NCI-H2227 (cell line): ENCODE data around the gene SETD7.
"Not testable (repeated sequence)": the region's sequence is repeated elsewhere in the genome, so short reads cannot be mapped to it uniquely, and the experiment has no call there.

ENCODE experiments used
- DNase-seq: peaks from one replicate; lab custom pipeline; 2025; ENCODE audit not compliant: unreplicated experiment; lab: John Stamatoyannopoulos, UW

Gene SETD7

DNA sequence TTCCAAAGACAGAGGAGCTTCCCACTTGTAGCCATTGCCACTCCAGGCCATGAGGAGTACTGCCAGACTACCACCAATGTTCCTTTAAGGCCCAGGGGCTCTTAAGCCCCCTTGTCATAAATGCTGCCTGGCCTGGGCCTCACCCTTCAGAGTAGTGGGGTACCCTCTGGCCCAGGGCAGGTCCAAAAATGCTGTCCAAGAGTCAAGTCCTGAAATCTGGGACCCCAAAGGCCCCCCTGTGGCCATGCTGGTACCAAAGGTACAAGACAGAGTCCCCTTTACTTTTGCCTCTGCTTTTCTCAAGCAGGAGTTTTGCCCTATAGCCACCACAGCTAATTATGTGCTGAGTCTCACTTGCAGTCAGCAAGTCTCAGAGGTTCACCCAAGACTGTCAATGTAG is 85.7 kb downstream of the SETD7 start:
- no peak for DNase-seq

DNA sequence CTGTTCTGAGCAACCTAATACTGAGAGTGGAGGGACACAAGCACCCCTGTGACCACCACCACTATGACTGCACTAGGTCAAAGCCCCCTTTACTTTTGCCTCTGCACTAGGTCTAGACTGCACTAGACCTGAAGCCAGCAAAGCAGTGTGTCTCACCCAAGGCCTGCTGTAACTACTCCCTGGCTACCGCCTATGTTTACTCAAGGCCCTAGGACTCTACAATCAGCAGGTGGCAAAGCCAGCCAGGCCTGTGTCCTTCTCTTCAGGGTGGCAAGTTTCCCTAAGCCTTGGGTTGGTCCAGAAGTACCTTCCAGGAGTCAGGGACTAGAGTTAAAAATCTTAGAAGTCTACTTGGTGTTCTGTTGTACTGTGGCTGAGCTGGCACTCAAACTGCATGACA is 86.2 kb downstream of the SETD7 start:
- DNase-seq, result no peak

DNA sequence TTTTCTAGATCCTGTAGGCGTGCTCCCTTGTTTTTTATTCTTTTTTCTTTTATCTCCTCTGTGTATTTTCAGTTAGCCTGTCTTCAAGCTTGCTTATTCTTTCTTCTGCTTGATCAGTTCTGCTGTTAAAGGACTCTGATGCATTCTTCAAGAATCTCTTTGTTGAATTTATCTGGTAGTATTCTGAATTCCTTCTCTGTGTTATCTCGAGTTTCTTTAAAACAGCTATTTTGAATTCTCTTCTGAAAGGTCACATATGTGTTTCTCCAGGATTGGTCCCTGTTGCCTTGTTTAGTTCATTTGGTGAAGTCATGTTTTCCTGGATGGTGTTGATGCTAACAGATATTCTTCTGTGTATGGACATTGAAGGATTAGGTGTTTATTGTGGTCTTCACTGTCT is 86.8 kb downstream of the SETD7 start:
- DNase-seq, result no peak

DNA sequence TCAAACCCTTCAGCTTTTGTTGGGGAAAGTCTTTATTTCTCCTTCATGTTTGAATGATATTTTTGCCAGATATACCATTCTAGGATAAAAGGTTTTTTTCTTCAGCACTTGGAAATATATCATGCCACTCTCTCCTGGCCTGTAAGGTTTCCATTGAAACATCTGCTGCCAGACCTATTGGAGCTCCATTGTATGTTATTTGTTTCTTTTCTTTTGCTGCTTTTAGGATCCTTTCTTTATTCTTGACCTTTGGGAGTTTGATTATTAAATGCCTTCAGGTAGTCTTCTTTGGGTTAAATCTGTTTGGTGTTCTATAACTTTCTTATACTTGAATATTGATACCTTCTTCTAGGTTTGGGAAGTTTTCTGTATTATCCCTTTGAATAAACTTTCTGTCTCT is 87.3 kb downstream of the SETD7 start:
- not testable (repeated sequence) for DNase-seq

DNA sequence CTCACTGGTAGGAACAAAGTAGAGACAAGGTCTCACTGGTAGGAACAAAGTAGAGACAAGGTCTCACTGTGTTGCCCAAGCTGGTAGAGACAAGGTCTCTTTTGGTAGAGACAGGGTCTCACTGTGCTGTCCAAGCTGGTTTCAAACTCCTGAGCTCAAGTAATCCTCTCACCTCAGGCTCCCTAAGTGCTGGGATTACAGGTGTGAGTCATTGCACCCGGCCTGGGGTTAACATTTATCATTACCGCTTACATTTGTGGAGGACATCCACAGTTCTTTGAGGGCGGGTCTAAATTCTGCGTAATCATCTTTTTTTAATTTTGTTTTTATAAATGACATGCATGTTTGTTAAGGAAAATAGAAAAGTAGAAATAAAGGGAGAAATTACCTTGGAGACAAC is 90.1 kb downstream of the SETD7 start:
- DNase-seq, result no peak

DNA sequence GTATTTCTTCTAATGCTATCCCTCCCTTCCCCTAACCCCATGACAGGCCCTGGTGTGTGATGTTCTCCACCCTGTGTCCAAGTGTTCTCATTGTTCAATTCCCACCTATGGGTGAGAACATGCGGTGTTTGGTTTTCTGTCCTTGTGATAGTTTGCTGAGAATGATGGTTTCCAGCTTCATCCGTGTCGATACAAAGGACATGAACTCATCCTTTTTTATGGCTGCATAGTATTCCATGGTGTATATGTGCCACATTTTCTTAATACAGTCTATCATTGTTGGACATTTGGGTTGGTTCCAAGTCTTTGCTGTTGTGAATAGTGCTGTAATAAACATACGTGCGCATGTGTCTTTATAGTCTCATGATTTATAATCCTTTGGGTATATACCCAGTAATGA is 91.5 kb downstream of the SETD7 start:
- DNase-seq, result not testable (repeated sequence)

DNA sequence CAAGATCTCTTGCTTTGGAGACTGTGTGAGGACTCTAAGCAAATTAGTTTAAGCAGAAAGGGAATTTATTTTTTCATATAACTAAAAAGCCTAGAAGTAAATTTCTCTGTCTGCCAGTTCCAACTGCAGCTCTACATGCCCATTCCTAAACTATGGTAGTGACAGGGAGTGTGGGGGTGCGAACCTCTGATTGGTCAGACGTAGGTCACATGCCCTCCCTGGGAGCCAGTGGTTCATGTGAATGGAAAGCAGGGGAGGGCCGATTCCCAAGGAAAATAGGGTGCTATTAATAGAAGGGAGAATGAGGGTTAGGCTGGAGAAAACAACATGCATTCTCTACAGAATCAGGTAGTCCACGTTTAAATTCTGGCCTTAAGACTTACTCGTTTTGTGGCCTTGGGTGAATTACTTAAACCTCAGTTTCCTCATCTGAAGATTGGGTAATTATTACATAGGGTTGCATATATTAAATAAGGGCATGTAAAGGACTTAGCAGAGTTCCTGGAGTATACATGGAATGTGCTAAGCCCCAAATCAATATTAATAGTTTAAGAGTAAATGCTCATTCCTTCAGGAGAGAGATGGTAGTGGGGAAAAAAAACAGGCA is 94.9 kb downstream of the SETD7 start:
- no peak for DNase-seq

DNA sequence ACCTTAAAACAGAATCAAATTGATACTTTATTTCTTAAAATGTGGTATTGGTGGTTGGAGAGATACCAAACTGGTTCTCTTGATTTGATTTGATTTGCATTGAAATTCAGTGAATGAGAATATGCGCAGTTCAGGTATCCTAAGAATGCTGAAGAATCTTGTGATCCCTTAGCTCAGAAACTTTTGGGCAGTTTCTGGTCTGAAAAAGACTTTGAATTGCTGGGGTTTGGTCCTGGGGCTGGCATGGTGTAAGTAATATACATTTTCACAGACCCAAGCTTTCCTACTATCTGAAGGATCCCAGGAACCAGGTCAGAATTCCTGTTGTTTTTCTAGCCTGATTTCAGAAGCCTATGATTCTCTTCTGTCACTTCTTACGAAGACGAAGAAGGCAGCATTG is 95.5 kb downstream of the SETD7 start:
- DNase-seq, result no peak

DNA sequence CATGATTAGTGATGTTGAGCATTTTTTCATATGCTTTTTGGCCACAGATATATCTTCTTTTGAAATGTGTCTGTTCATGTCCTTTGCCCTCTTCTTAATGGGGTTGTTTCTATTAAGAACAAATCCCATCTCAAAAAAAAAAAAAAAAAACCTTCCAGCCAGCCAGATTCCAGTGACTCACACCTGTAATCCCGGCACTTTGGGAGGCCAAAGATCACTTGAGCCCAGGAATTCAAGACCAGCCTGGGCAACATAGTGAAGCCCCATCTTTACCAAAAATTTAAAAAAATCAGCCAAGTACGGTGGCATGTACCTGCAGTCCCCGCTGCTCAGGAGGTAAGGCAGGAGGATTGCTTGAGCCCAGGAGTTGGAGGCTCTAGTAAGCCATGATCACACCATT is 97.0 kb downstream of the SETD7 start:
- DNase-seq, result no peak

DNA sequence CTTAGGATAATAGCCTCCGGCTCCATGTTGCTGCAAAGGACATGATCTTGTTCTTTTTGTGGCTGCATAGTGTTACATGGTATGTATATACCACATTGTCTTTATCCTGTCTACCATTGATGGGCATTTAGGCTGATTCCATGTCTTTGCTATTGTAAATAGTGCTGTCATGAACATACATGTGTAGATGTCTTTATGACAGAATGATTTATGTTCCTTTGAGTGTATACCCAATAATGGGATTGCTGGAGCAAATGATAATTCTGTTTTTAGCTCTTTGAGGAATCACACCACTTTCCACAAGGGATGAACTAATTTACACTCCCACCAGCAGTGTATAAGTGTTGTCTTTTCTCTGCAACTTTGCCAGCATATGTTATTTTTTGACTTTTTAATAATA is 97.5 kb downstream of the SETD7 start:
- DNase-seq, result no peak

DNA sequence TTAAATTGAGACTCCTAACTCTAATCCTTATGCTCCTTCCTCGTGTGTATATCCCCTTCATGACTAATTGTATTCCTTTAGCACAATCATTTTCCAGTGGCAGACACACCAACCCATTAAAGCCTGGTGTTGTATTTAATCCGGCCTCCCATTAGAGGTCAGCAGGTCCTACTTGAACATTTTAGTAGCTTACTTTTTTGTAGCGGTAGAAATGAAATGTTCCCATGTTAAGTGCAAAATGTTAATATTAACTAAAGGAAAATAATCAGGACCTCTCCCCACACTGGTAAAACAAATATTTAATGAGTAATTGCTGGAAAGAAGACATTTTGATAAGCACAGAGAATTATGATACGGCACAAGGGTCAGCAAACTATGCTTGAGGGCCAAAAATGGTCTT is 98.7 kb downstream of the SETD7 start:
- no peak for DNase-seq

DNA sequence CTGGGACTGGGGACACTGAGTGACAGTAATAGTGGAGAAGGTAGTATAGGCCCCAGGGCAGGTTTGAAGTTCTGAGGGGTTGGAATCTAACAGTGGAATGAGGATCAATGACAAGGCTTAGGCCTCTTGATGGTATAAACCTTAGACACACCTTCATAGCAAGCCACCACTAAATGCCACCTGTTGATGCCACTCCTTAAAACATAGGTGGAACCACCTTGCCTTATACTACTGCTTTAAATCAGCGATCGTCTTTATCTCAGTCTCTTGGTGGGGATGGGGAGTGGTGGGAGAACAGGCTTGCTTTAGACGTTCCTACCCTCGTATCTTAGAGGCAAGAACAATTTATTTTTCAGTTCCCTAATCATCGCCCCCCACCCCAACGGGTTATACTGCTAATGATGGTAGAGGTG is 100.9 kb downstream of the SETD7 start:
- DNase-seq, result no peak

DNA sequence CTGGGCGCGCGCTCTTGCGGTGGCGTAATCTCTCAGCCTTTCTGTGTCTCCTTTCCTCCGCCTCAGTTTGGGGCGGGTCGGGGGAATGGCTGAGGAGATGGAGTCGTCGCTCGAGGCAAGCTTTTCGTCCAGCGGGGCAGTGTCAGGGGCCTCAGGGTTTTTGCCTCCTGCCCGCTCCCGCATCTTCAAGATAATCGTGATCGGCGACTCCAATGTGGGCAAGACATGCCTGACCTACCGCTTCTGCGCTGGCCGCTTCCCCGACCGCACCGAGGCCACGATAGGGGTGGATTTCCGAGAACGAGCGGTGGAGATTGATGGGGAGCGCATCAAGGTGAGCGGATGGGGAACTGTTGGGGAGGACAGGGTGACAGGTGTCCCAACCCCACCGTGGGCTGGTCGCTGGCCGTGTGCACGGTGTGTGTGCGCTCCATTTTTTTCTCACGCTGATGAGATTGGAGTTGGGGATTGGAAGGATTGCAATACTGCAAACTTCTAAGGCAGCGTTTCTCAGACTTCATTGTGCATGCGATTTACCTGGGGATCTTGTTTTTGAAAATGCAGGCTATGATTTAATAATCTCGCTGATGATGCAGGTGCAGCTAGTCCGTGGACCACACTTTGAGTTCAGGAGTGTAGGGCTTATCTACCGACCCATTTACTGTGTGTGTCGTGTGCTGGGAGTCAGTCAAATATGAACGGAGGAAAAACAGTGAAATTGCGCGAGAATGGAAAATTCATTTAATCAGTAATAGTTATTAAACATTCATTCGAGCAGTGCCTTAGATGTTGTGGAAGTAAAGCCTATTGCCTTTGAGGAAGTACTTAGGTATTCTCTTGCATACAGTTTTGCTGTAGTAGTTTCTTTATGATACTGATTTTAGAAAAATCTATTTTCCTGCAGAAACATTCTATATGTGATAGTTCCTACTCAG is 101.6 kb downstream of the SETD7 start, which contains the start of gene RAB33B:
TSS of gene RAB33B (plus strand) at position 11 of the 935 bp plus-strand sequence. CDS start at position 86, 75 bp downstream.
- peak; percentile 45 for DNase-seq

DNA sequence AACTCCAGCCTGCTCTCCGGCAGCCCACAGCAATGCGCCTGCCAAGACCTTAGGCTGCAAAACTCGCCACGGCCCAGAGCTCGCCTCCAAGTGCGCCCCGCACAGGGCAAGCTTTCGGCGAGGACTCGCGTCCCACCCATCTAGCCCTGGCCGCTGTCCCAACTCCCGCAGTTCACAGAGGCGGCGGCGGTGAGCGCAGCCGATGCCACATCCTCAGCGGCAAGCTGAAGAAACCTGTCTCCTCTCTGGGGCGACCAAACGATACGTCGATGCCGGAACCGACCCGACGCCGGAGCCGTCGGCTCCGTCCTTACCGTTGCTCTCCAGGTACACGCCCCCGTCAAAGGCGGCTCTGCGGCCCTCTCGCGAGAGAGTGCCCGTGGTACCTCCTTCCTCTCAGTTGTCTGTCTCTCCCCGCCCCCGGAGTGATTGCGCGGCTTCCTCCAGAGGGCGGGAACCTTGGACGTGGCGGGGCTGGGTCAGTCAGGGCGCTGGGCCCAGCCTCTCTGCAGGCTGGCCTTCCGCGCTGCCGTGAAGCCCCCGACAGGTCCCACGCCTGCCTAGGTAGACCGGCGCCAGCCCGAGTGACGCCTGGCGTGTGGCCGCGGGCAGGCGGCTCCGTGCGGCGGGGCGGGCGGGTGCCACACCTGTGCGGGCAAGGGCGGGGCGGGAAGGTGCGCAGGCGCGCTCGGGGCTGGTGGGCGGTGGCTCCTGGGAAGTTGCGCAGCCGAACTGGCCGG is 102.5 kb downstream of the SETD7 start:
- peak; percentile 95 for DNase-seq

DNA sequence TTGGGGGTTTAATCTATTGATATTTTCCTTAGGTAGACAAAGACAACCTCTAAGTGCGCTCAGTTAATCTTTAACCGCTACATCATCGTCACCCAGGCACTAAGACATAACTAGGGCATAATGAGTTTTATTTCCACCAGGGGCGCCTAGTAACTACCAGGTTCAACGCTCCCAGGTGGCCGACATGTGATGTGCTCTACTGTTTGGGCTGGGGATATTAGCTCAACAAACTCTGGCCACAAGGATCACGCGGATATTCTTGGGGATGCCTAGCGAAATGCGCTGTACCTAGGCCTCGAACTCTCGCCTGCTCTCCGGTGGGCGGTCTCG is 103.0 kb downstream of the SETD7 start:
- DNase-seq, result no peak

DNA sequence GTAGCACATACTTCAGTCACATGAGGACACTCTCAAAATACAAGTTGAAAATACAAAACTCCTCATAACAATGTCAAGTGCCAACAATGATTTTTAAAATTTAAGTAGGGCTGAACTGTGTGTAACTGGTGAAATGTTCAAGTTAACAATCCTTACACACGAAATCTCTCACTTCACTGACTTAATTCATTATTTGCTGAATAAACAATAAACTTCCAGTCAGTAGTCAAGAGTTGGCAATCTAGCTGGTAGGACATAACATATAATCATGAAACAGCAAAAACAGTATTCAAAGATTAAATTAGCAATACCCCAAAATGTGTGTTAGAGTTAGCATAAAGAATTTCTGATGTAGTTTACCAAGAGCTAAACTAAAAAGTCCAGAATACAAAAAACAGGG is 104.0 kb downstream of the SETD7 start:
- DNase-seq, result no peak

DNA sequence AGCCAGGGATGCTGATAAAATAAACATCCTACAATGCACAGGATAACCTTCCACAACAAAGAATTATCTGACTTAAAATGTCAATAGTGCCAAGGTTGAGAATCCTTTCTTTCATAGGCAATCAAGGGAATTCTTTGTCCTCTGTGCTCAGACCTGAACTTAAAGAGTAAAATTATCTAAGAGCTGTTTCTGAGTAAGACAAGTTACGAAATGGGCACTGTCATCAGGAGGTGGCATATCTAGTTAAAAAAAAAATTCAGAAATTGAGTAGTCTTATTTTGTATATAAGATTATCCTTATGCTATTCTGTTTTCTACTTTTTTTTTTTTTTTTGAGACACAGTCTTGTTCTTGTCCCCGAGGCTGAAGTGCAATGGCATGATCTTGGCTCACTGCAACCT is 105.4 kb downstream of the SETD7 start:
- no peak for DNase-seq

DNA sequence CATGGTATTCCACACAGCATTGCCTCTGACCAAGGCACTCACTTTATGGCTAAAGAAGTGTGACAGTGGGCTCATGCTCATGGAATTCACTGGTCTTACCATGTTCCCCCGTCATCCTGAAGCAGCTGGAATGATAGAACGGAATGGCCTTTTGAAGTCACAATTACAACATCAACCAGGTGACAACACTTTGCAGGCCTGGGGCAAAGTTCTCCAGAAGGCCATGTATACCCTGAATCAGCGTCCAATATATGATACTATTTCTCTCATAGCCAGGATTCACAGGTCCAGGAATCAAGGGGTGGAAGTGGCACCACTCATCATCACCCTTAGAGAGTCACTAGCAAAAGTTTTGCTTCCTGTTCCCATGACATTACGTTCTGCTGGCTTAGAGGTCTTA is 108.9 kb downstream of the SETD7 start:
- not testable (repeated sequence) for DNase-seq
